ENCODE results near the gene MAP4.

- no peak for TF ChIP-seq POLR2AphosphoS5 (IDR thresholded peaks at IDR 0.05)
- TF ChIP-seq CTCF (IDR thresholded peaks at IDR 0.05) = no peak
Measured at GRCh38 chr3:47877719-47878118, 138.5 kb downstream of the MAP4 start.

All from gastroesophageal sphincter (tissue), 3 donors.